ENCODE measurements around the gene MYBPC3. TPM values are rescaled to one million over a fixed set of nuclear protein-coding genes. Genes with fewer than 3 reads are reported as not detected.

MYBPC3 gene
- total and polyA plus RNA-seq, 10 of the 15 experiments (the other 5 are each of a cell fraction or from before 2014, with no cell fraction given): 0.03 to 0.08 (median 0.03) TPM; not detected in 7

DNA sequence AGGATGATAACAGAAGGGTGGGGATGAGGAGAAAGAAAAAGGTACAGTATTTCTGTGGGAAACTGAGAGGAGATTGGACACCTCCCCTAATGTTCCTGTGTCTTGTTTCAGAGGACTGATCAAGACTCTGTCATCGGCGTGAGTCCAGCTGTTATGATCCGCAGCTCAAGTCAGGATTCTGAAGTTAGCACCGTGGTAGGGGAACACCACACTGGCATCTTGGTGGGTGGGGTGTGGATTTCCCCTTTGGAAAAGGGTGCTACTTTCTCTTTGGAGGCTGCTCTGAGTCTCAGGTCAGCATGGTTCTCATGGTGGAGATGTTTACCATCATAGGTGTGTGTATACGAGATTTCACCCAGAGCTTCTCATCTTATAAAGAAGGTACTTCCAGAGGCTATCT, 57.1 kb downstream of the MYBPC3 start:
- ChIA-PET POLR2A (interaction anchor here (0.5 kb wide), 1 partner anchor 243 kb away, joined by 3 read pairs; no protein-coding TSS in a partner anchor), SMC1A (ENCODE audit: uncharacterized antibody, unreplicated experiment) (interaction anchor here (2.5 kb wide), 1 partner anchor 22 kb away, joined by 6 read pairs; no protein-coding TSS in a partner anchor), RAD21 (ENCODE audit: unreplicated experiment) (interaction anchor here (0.6 kb wide), 1 partner anchor 60 kb away, joined by 3 read pairs; no protein-coding TSS in a partner anchor), CTCF (no interaction called here)
- BruUV-seq (replicated peaks): no TSS peak
- no peak for FAIRE-seq
- no peak overlapping the region for H3K4me2 ChIP-seq (ENCODE audit: control insufficient read depth, insufficient read depth)
- H3K4me1 ChIP-seq (ENCODE audit: control insufficient read depth, insufficient read depth, low read length): no peaks in the 10 kb centered on the region
- H3K9ac ChIP-seq (ENCODE audit: control insufficient read depth, insufficient read depth, low read length): no peak overlapping the region
- no peak overlapping the region for H3K27ac ChIP-seq (ENCODE audit: control insufficient read depth, insufficient read depth)
- no peak overlapping the region for H2AFZ ChIP-seq (ENCODE audit: control insufficient read depth, low read depth, low read length)
- no peak for ATAC-seq
- intact Hi-C loops (cut with micrococcal nuclease; ENCODE audit: unreplicated experiment): no loop called here
- WGBS (ENCODE audit: insufficient coverage, insufficient replicate concordance, low lambda C conversion rate, missing lambda C conversion rate): 96% methylated on average over 5 of the region's 5 CpGs
- in situ Hi-C loops (cut with MboI): no loop called here
- peaks cover 9 to 28% of the 10 kb centered on the region in 2 experiments for H3K36me3 ChIP-seq (ENCODE audit: control insufficient read depth in 2 of 2, insufficient read depth in 2 of 2, low read length in 1 of 2)
- H3K27me3 ChIP-seq (replicated peaks in 1 of 2; ENCODE audit: control insufficient read depth in 2 of 2, insufficient read depth in 2 of 2, low read length in 1 of 2): no peaks in the 10 kb centered on the region
- no peak overlapping the region for H3K4me3 ChIP-seq
- H3K9me3 ChIP-seq (replicated peaks; ENCODE audit: control insufficient read depth, insufficient read depth, low read length): no peaks in the 10 kb centered on the region; the same call in 2 of the 3 replicates
- no peaks in the 10 kb centered on the region for H3K79me2 ChIP-seq (ENCODE audit: control insufficient read depth, insufficient read depth, low read length)
- no peak for DNase-seq (ENCODE audit: low read depth, low spot score)
- H4K20me1 ChIP-seq (ENCODE audit: control insufficient read depth, insufficient read depth): no peaks in the 10 kb centered on the region
- TF ChIP-seq, protein P1, sequence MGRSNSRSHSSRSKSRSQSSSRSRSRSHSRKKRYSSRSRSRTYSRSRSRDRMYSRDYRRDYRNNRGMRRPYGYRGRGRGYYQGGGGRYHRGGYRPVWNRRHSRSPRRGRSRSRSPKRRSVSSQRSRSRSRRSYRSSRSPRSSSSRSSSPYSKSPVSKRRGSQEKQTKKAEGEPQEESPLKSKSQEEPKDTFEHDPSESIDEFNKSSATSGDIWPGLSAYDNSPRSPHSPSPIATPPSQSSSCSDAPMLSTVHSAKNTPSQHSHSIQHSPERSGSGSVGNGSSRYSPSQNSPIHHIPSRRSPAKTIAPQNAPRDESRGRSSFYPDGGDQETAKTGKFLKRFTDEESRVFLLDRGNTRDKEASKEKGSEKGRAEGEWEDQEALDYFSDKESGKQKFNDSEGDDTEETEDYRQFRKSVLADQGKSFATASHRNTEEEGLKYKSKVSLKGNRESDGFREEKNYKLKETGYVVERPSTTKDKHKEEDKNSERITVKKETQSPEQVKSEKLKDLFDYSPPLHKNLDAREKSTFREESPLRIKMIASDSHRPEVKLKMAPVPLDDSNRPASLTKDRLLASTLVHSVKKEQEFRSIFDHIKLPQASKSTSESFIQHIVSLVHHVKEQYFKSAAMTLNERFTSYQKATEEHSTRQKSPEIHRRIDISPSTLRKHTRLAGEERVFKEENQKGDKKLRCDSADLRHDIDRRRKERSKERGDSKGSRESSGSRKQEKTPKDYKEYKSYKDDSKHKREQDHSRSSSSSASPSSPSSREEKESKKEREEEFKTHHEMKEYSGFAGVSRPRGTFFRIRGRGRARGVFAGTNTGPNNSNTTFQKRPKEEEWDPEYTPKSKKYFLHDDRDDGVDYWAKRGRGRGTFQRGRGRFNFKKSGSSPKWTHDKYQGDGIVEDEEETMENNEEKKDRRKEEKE (IDR thresholded peaks at IDR 0.05): no peak
- TF ChIP-seq, protein P2, sequence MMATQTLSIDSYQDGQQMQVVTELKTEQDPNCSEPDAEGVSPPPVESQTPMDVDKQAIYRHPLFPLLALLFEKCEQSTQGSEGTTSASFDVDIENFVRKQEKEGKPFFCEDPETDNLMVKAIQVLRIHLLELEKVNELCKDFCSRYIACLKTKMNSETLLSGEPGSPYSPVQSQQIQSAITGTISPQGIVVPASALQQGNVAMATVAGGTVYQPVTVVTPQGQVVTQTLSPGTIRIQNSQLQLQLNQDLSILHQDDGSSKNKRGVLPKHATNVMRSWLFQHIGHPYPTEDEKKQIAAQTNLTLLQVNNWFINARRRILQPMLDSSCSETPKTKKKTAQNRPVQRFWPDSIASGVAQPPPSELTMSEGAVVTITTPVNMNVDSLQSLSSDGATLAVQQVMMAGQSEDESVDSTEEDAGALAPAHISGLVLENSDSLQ (IDR thresholded peaks at IDR 0.05): no peak
- TF ChIP-seq MTA3 (IDR thresholded peaks at IDR 0.05; ENCODE audit: borderline replicate concordance, low read length) (no peak), HDAC2 (IDR thresholded peaks at IDR 0.05) (no peak), BHLHE40 (IDR thresholded peaks at IDR 0.05; ENCODE audit: borderline replicate concordance in 1 of 2, low read depth in 2 of 2, low read length in 1 of 2) (no peak), TBL1XR1 (IDR thresholded peaks at IDR 0.05; ENCODE audit: low read depth, low read length) (no peak), EGR1 (IDR thresholded peaks at IDR 0.05; ENCODE audit: borderline replicate concordance in 1 of 2, low read depth in 2 of 2, low read length in 2 of 2) (no peak), ETV6 (conservative IDR thresholded peaks at IDR 0.05 in 1 of 2, IDR thresholded peaks at IDR 0.05 in 1 of 2; ENCODE audit: borderline replicate concordance in 1 of 2, low read depth in 1 of 2) (no peak), ZZZ3 (IDR thresholded peaks at IDR 0.05; ENCODE audit: control insufficient read depth, insufficient read length, low read depth) (no peak), NR2C2 (IDR thresholded peaks at IDR 0.05; ENCODE audit: borderline replicate concordance, control insufficient read depth, insufficient read length, low read depth) (no peak)
- TF ChIP-seq, protein P3, sequence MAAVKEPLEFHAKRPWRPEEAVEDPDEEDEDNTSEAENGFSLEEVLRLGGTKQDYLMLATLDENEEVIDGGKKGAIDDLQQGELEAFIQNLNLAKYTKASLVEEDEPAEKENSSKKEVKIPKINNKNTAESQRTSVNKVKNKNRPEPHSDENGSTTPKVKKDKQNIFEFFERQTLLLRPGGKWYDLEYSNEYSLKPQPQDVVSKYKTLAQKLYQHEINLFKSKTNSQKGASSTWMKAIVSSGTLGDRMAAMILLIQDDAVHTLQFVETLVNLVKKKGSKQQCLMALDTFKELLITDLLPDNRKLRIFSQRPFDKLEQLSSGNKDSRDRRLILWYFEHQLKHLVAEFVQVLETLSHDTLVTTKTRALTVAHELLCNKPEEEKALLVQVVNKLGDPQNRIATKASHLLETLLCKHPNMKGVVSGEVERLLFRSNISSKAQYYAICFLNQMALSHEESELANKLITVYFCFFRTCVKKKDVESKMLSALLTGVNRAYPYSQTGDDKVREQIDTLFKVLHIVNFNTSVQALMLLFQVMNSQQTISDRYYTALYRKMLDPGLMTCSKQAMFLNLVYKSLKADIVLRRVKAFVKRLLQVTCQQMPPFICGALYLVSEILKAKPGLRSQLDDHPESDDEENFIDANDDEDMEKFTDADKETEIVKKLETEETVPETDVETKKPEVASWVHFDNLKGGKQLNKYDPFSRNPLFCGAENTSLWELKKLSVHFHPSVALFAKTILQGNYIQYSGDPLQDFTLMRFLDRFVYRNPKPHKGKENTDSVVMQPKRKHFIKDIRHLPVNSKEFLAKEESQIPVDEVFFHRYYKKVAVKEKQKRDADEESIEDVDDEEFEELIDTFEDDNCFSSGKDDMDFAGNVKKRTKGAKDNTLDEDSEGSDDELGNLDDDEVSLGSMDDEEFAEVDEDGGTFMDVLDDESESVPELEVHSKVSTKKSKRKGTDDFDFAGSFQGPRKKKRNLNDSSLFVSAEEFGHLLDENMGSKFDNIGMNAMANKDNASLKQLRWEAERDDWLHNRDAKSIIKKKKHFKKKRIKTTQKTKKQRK (IDR thresholded peaks at IDR 0.05; ENCODE audit: low read depth, low read length): no peak
- TF ChIP-seq, protein P4, sequence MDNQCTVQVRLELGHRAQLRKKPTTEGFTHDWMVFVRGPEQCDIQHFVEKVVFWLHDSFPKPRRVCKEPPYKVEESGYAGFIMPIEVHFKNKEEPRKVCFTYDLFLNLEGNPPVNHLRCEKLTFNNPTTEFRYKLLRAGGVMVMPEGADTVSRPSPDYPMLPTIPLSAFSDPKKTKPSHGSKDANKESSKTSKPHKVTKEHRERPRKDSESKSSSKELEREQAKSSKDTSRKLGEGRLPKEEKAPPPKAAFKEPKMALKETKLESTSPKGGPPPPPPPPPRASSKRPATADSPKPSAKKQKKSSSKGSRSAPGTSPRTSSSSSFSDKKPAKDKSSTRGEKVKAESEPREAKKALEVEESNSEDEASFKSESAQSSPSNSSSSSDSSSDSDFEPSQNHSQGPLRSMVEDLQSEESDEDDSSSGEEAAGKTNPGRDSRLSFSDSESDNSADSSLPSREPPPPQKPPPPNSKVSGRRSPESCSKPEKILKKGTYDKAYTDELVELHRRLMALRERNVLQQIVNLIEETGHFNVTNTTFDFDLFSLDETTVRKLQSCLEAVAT (IDR thresholded peaks at IDR 0.05): no peak
- TF ChIP-seq, protein P5, sequence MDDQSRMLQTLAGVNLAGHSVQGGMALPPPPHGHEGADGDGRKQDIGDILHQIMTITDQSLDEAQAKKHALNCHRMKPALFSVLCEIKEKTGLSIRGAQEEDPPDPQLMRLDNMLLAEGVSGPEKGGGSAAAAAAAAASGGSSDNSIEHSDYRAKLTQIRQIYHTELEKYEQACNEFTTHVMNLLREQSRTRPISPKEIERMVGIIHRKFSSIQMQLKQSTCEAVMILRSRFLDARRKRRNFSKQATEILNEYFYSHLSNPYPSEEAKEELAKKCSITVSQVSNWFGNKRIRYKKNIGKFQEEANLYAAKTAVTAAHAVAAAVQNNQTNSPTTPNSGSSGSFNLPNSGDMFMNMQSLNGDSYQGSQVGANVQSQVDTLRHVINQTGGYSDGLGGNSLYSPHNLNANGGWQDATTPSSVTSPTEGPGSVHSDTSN (IDR thresholded peaks at IDR 0.05; ENCODE audit: insufficient replicate concordance, low read depth, low read length): no peak

Data from GM12878 (cell line).